GM18511 (cell line): ENCODE data around the gene CX3CR1.

Experiments used
- ATAC-seq: cut with Tn5 transposase; IDR thresholded peaks from one replicate; pipeline ENCODE4 v1.9.1; 2021; ENCODE audit warnings: mild to moderate bottlenecking, moderate library complexity; ENCODE audit not compliant: unreplicated experiment

The CX3CR1 gene

GRCh38 chr3:39226106-39226741 is 53.6 kb downstream of the CX3CR1 start:
- peak; percentile 81 for ATAC-seq

GRCh38 chr3:39224288-39224687 is 55.5 kb downstream of the CX3CR1 start:
- no peak for ATAC-seq

- no peak for ATAC-seq
Measured at GRCh38 chr3:39222939-39223338, 56.9 kb downstream of the CX3CR1 start.

GRCh38 chr3:39222462-39222861 is 57.4 kb downstream of the CX3CR1 start:
- no peak for ATAC-seq

- ATAC-seq = peak; percentile 22
Measured at GRCh38 chr3:39221141-39221530, 58.7 kb downstream of the CX3CR1 start.

GRCh38 chr3:39220407-39221140 is 59.3 kb downstream of the CX3CR1 start:
- ATAC-seq = peak; percentile 35

- no peak for ATAC-seq
Measured at GRCh38 chr3:39219702-39220101, 60.1 kb downstream of the CX3CR1 start.

GRCh38 chr3:39216176-39216790 is 63.6 kb downstream of the CX3CR1 start:
- ATAC-seq = peak; percentile 98

GRCh38 chr3:39213613-39214012 is 66.2 kb downstream of the CX3CR1 start:
- ATAC-seq = no peak
